Measurements from ENCODE around the gene GPRC5B. TPM values are rescaled to one million over a fixed set of nuclear protein-coding genes. Genes with fewer than 3 reads are reported as not detected.

Gene GPRC5B
- total RNA-seq, 4 donors from 2014 or later: 19.9 to 34.1 (median 27.7) TPM

GRCh38 chr16:19890901-19891300, 6.3 kb upstream of the GPRC5B start:
- Histone ChIP-seq H3K36me3 (no peaks in the 10 kb centered on the region), H3K27ac (no peak overlapping the region), H3K9me3 (no peaks in the 10 kb centered on the region), H3K4me3 (replicated peaks in 1 of 3) (no peak overlapping the region), H3K27me3 (no peaks in the 10 kb centered on the region), H3K4me1 (peaks cover 0 to 5% of the 10 kb centered on the region in 2 donors)
- 98% methylated on average over 3 of the region's 3 CpGs for WGBS, 2 donors
- intact Hi-C loops (cut with DNase I): no loop called here
- TF ChIP-seq CTCF (IDR thresholded peaks at IDR 0.05) (no peak), POLR2A (IDR thresholded peaks at IDR 0.05) (no peak)
- no peak for DNase-seq

- 75 to 81% methylated on average over 3 of the region's 3 CpGs for WGBS, 2 donors
- Histone ChIP-seq H3K4me1 (peaks cover 8 to 15% of the 10 kb centered on the region in 2 donors), H3K9me3 (no peaks in the 10 kb centered on the region), H3K4me3 (replicated peaks in 1 of 3) (no peak overlapping the region), H3K36me3 (no peaks in the 10 kb centered on the region), H3K27ac (no peak overlapping the region), H3K27me3 (no peaks in the 10 kb centered on the region)
- intact Hi-C loops (cut with DNase I): no loop called here
- TF ChIP-seq POLR2A (IDR thresholded peaks at IDR 0.05) (no peak), CTCF (IDR thresholded peaks at IDR 0.05) (no peak)
- DNase-seq: no peak
Measured at GRCh38 chr16:19888834-19889233, 4.2 kb upstream of the GPRC5B start.

- WGBS, 2 donors: 8% methylated on average over 20 of the region's 20 CpGs
- peaks cover 12 to 15% of the 10 kb centered on the region in 2 donors for H3K4me1 ChIP-seq
- no peaks in the 10 kb centered on the region for H3K36me3 ChIP-seq
- H3K9me3 ChIP-seq: no peaks in the 10 kb centered on the region
- intact Hi-C loops (cut with DNase I): loop anchor here (2.0 kb wide), 1 partner anchor 286 kb away; no protein-coding TSS in a partner anchor
- H3K4me3 ChIP-seq (replicated peaks in 1 of 3): no peak overlapping the region
- no peak for TF ChIP-seq POLR2A (IDR thresholded peaks at IDR 0.05)
- TF ChIP-seq CTCF (IDR thresholded peaks at IDR 0.05): peak in 5 of 6 experiments; percentile 98 to 100 (median 99)
- H3K27ac ChIP-seq: no peak overlapping the region
- DNase-seq: peak; percentile 72 to 76
- H3K27me3 ChIP-seq: no peaks in the 10 kb centered on the region
Measured at GRCh38 chr16:19886073-19886941, 1.7 kb upstream of the GPRC5B start.

- intact Hi-C loops (cut with DNase I): loop anchor here (2.0 kb wide), 1 partner anchor 285 kb away; no protein-coding TSS in a partner anchor
- peak in 1 of 2 donors; percentile 26 for DNase-seq
- H3K4me3 ChIP-seq (replicated peaks in 1 of 3): peak overlapping the region in 1 of 3 donors; percentile 76
- WGBS, 2 donors: 24 to 34% methylated on average over 21 to 29 of the region's 41 CpGs
- H3K4me1 ChIP-seq: peaks cover 12 to 15% of the 10 kb centered on the region in 2 donors
- H3K36me3 ChIP-seq: no peaks in the 10 kb centered on the region
- TF ChIP-seq CTCF (IDR thresholded peaks at IDR 0.05): no peak
- no peak for TF ChIP-seq POLR2A (IDR thresholded peaks at IDR 0.05)
- H3K9me3 ChIP-seq: no peaks in the 10 kb centered on the region
- H3K27me3 ChIP-seq: no peaks in the 10 kb centered on the region
- H3K27ac ChIP-seq: no peak overlapping the region
Measured at GRCh38 chr16:19885451-19886072, 914 bp upstream of the GPRC5B start.

Measured in thyroid gland (tissue), 4 donors.